Kidney glomerular epithelial cell (primary cell): ENCODE measurements around the gene ZC3H4.
A peak's percentile ranks its signal among the peaks of the same experiment; 100 is the strongest.

Source experiments
- DNase-seq: peaks from one replicate; lab custom pipeline; 2025; lab: John Stamatoyannopoulos, UW

Gene ZC3H4

DNA sequence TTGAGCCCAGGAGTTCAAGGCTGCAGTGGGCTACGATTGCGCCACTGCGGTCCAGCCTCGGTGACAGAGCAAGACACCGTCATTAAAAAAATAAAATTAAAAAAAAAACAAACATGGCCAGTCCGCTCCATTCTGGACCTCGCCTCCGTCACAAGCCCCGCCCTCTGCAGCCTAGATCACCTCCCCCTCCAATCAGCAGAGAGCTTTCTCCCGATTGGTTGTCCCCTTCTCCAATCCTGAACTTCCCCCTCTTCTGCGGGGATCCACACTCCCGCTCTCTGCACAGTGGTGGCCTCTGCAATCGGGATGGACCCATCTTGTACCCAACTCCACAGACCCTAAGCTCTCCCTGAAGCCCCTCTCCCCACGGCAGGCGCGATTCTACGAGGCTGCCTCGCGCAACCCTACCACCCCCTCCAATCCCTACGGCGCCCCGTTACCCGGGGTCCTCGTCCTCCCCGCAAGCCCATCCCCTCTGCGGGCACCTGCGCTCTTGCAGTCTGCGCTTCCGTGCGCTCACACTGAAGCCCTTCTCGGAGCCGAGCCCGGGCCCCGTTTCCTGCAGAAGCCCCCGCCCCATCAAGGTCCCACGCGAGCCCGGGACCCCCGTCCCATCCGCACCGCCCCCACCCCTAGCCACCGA, 65.7 kb downstream of the ZC3H4 start:
- DNase-seq: peak; percentile 60

DNA sequence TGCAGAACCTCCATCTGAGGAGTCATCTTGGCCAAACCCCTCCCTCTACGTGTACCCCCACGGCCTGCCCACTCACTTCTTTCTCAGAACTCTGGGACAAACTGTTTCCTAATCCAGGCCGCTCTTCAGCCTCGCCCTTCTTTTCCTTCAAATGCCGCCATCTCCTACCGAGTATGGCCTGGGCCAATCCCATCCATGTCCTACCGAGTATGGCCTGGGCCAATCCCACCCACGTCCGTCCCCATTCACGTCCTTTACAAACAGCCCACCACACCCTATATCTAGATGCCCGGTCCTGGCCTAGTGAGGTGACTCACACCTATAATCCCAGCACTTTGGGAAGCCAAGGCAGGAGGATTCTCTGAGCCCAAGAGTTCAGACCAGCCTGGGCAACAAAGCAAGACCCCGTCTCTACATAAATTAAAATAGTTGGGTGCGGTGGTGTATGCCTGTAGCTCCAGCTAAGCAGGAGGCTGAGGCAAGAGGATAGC, 66.3 kb downstream of the ZC3H4 start:
- no peak for DNase-seq

DNA sequence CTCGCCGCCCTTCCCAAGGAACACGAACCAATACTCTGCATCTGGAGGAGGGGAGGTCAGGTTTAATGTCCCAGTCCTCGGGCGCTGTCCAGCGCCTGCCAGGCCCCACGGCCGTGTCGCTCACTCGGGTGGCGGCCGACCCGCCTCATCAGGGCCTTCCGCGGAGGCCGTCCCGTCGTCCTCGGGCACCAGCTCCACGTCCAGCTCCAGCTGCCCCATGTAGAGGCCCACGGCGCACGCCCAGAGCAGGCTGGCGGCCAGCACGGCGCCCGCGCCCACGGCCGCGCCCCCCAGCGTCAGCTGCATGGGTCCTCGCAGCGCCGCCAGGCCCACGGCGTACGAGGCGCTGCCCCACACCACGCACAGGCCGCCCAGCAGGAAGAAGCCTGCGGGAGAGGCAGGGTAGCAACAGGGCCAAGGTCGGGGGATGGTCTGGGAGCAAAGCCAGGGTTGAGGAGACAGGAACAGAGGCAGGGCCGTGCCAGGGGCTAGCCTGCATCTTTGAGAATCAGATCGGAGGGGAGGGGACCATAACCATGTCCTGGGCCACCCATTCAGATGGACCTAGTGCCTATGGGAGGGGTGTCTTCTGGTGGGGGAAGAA, 67.6 kb downstream of the ZC3H4 start:
- no peak for DNase-seq

DNA sequence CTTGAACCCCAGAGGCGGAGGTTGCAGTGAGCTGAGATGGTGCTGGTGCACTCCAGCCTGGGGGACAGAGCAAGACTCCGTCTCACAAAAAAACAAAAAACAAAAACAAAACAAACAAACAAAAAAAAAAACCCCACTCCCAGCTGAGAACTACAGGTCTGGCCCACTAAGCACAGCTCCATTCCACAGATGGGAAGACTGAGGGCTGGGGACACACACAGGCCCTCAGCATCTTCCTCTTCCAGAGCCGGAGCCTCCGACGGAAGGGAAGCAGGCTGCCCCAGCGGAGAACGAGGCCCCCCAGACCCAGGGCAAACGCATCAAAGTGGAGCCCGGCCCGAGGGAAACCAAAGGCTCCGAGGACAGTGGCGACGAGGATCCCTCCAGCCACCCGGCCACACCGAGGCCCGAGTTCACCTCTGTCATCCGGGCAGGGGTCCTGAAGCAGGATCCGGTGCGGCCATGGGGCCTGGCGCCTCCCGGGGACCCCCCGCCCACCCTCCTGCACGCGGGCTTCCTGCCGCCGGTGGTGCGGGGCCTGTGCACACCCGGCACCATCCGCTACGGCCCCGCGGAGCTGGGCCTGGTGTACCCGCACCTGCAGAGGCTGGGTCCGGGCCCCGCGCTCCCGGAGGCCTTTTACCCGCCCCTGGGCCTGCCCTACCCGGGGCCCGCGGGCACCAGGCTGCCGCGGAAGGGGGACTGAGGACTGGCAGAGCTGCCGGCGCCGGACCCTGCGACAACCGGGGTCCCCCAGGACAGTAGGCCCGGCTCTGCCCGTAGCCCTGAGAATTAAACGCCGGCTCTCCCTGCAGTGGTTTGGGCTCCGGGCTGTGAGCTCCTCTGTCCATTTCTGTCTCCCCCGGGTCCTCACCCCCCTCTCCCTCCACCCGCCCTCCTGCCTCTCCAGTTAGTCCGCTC, 68.4 kb downstream of the ZC3H4 start:
- no peak for DNase-seq

DNA sequence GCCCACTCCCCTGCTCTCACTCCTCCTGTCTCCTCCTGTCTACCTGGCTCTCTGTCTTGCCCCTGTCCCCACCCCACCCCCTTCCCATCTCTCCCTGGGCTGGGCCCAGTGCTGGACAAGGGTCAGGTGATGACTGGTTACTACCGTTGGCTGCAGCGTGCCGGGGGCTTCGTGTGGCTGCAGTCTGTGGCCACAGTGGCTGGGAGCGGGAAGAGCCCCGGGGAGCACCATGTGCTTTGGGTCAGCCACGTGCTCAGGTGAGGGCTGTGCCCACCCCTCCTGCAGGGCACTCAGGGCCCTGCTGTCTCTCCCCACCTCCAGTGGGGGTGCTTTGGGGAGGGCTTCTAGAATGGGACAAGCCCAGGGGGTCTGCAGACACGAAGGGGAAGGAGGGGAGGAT, 72.7 kb downstream of the ZC3H4 start:
- DNase-seq: no peak

DNA sequence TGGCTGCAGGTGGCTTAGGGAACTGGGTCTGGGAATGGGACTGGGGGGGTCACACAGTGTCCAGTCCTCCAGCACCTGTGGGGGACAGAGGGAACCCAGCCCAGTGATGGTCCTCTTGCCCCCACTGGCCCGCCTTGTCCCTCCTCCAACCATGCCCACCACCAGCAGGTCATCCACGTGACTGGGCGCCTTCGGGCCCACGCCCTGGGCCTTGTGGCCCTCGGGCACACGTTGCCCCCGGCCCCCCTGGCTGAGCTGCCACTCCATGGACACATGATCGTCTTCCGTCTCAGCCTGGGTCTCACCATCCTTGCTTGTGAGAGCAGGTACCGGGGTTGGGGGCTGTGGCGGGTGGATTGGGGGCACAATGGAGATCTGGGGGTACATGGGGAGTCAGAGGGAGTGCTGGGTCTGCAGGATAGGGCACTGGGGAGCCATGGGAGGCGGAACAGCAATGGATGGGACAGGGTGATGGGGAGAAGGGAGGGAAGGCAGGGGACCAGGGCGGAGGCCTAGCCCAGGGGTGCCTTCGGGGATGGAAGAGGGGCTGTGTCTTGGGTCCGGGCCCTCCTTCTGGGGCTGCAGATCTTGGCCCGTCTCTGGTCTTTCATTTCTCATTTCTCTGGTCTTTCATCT, 74.2 kb downstream of the ZC3H4 start:
- no peak for DNase-seq

DNA sequence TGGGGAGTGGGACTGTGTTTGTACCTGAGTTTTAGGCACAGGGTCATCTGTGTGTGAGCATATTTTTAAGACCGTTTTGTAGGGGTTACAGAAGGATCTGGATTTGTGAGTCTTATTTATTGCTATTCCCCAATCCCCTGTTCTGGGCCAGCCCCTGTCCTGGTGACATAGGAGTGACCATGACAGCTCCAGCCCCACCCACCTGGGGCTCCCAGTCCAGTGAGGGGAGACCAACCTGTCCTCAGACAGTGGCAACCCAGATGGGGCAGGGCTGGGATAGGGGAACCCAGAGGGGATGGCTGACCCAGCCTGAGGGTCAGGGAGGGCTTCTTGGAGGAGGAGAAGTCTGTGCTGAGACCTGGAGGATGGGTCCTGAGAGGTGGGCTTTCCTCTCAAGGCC, 75.8 kb downstream of the ZC3H4 start:
- no peak for DNase-seq

DNA sequence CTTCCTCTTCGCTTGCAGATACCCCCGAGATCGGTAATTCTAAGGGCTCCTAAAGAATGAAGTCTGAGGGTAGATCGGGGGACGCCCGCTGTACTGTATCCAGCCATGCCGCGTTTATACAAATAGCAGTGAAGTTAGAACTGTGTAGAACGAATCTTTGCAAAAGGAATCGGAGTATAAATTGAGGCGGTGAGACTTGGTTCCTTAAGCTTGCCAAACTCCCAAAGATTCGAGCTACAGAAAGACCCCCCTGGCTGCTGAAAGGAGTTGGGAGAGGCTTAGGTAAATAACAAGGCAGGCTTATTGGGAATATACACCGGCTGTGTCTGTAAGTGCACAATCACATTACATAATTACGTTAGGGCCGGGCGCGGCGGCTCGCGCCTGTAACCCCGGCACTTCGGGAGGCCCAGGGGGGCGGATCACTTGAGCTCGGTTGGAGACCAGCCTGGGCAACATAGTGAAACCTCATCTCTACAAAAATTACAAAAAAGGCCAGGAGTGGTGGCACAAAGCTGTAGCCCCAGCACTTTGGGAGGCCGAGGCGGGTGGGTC, 77.4 kb downstream of the ZC3H4 start:
- DNase-seq: no peak

DNA sequence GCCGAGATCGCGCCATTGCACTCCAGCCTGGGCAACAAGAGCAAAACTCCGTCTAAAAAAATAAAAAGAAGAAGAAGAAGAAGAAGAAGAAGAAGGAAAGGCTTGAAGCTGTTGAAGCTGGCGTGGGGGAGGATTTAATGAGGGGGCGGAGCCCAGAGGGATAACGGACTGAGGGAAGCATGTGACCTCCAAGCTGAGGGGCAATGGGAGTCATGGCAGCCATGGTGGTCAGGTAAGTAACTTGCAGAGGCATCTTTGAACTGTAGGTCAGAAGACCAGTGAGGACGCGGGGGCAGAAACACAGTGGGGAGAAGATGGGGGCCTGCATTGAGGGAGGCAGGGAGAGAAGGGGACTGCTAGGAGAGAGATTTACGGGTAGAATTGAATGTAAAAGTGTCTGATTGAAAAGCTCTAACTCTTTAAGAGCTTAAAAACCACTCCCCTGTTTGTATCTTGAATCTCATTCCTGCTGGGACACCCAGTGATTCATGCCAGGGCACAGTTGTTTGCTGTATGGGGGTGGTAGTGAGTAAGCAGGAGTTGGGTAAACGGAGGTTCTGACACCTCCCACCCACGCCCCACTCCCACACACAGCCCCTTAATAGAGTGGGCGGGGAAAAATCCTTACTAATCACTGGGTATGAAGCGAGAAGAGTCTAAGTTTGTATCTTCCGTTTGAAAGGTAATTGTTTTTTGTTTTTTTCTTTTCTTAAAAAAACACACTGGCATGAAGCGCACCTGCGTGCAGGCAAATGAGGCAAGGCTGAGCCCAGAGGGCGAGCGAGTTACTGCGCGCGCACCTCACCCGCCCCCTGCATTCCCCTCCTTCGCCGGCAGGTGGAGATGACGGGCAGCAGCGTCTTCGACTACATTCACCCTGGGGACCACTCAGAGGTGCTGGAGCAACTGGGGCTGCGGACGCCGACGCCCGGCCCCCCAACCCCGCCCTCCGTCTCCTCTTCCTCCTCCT, 78.2 kb downstream of the ZC3H4 start:
- peak; percentile 92 for DNase-seq

DNA sequence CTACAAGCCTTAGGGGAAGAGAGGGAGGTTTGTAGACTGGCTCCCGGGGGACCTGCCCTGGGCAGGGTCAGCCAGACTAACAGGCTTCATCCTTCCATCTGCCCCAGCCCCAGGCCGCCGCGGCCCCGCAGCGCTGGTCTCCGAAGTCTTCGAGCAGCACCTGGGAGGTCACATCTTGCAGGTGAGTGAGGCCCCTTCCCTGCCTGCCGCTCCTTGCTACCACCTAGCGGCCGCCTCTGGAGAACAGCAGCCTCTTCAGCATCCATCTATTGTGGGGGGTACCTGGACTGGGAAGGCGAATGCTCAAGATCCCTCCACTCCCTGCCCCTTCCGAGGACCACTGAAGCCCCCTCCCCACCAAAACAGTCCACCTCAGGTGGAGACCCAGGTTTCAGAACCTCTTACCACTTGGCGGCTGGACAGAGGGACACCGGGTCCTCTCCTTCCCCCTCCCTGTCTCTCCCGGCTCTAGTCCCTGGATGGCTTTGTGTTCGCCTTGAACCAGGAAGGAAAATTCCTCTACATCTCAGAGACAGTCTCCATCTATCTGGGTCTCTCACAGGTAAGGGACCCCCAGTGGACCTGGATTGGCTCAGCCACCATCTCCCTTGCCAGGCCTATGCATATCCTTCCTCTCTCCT, 81.3 kb downstream of the ZC3H4 start:
- DNase-seq: no peak

DNA sequence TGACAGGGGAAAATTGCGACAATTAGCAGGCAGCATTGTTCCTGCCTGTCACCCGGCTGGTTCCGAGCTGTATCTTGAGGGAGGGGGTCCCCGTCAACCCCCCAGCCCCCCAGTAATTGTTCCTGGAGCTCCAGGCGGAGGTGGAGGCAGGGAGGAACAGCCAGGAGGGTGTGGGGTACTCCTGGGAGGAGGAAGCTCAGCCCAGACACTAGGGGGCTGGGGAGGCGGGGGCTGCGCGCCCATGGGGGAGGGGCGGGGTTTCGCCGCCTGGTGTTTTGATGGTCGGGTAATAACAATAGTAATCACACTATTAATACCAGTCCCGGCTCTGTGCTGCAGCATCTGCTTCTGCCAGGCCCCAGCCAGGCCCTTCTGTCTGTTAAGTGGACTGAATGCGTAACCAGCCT, 85.4 kb downstream of the ZC3H4 start:
- no peak for DNase-seq

DNA sequence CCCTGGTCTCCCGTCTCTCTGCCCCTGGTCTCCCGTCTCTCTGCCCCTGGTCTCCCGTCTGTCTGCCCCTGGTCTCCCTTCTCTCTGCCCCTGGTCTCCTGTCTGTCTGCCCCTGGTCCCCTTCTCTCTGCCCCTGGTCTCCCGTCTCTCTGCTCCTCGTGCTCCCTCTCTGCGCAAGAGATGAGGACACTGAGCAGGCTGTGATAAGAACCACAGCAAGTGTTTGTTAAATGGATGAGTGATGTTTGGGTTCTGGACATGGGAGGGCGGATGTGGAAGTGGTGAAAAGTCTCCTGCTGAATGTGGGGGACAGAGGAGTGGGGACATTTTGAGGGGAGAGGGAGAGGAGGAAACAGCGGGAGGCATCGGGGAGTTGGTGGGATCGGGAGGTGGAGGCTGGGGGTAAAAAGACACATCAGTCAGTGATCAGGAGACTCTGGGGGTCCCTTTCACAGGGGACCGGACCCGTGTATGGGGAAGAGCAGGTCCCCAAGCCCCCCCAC, 85.9 kb downstream of the ZC3H4 start:
- no peak for DNase-seq

DNA sequence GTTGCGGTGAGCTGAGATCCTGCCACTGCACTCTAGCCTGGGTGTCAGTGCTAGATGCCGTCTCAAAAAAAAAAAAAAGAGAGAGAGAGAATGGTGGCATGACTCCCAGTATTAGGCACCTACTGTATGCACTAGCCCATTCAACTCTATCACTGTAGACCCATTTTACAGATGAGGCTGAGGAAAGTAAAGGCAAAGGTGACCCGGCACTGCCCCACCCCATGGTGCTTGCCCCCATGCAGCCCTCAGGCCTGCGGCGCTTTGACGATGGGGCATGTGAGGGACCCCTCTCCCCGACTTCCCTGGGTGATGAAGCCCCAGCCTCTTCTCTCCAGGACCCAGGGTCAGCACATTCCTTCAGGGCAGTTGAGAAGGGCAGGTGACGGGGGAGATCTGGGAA, 86.7 kb downstream of the ZC3H4 start:
- no peak for DNase-seq

DNA sequence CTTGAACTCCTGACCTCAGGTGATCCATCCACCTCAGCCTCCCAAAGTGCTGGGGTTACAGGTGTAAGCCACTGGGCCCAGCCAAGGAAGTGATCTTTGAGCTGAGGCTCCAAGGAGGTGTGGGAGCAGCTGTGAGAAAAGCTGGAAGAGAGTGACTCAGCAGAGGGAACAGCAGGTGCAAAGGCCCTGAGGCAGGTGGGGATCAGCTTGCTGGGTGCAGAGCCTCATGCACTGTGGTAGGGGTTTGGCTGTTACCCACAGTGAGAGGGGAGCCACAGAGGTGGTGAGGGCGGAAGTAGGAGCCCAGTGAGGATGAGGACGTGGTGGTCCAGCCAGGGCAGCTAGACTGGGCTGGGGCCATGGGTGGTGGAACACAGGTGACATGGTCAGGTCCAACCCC, 87.4 kb downstream of the ZC3H4 start:
- DNase-seq: no peak

DNA sequence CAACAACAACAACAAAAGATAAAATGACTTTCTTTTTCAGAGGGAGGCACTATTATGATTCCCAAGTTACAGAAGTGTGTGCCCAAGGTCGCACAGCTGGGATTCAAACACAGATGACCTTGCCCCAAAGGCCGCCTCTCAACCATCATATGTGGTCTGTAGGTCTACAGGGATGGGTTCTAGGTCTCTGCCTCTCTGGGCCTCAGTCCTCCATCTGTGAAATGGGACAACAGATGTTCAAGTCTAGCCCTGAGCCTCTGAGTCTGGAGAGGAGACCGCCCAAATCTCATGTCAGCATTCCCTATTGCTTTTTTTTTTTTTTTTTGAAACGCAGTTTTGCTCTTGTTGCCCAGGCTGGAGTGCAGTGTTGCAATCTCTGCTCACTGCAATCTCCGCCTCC, 89.1 kb downstream of the ZC3H4 start:
- DNase-seq: no peak

DNA sequence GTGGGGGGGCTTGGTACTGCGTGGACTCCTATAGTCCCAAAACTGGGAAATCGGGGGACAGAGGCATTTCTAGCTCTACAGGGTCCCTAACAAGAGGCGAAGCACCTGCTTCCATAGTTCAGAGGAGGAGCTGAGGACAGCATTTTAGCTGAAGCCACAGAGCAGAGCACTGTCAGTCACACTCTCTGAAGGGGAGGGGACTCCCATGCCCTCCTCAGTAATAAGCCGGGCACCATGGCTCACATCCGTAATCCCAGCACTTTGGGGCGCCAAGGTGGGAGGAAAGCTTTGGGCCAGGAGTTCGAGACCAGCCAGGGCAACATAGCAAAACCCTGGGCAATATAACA, 90.2 kb downstream of the ZC3H4 start:
- DNase-seq: no peak

DNA sequence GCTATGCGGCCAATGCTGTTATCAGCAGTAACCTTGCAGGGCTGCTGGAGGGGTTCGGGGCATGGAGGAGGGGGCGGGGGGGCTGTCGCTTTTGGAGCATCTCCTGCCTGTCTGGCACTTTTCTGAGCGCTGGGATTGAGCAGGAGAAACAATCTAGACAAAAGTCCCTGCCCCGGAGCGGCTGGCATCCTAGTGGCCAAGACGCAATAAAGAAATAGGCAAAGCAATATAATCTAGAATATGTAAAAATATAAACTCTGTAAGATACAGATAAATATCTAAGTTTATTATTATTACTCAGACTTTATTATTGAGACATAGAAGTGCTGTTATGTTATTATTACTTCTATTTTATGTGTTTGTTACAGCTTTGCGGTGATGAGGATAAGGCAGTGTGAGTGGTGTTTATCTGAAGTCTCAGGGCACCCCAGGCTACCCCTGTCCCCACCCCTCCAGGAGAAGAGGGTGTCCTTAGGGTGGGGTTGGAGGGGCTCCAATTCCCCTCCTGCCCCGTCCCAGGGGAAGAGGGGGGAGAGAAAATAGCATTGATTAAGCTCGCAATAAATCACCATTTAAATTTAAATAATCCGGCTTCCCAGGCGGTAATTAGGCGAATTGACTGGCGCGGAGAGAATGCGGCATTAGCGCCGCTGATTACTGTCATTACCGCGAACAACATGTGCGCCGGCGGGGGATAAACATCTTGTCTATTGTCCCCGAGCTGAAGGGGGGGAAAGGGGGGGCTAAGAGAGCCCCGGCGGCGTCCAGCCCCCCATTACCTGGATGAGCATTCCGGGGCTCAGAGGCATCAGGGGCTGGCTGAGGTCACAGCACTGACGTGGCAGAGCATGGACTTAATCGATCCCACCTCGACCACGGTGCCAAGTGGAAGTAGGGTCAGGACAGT, 90.8 kb downstream of the ZC3H4 start:
- no peak for DNase-seq

DNA sequence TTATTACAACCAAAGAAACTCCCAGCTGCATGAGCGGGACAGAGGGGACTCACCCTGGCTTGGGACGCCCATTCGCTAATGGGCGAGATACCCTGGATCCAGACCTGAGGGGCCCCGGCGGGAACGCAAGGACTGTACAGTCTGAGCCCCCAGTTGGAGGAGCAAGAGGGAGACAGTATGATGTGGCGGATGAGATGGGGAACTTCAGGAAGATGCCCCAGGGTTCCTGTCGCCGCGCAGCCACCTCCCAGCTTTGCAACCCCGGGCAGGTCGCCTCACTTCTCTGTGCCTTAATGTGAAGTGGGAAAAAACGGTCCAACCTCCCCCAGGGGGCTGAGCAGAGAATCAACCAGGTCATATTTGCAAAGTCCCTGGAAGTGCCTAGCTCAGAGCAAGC, 91.4 kb downstream of the ZC3H4 start:
- DNase-seq: no peak

DNA sequence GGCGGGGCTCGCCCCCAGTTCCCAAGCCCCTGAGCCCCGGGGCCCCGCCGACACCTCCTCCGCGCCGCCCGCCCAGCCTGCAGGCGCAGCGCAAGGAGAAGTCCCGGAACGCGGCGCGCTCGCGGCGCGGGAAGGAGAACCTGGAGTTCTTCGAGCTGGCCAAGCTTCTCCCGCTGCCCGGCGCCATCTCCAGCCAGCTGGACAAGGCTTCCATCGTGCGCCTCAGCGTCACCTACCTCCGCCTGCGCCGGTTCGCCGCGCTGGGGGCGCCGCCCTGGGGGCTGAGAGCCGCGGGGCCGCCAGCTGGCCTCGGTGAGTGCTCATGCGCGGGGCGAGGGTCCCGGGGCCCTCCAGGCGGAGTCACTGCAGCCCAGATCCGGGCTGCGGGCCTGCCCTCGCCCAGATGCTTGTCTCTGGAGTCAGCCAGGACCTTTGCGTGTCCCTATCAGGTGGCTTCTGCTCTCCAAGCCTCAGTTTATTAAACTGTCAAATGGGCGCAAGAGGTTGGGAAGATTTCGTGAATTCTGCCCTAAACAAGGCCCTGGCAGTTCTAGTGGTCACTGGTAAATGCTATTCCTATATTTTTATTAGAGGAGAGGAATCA, 91.9 kb downstream of the ZC3H4 start:
- no peak for DNase-seq
